ENCODE results near the gene RHOT2.

Gene RHOT2

GRCh38 chr16:662095-662494 lies 5.8 kb upstream of the RHOT2 start:
- peaks cover 11 to 48% of the 10 kb centered on the region in 2 donors for H3K36me3 ChIP-seq (replicated peaks in 1 of 2; ENCODE audit: control insufficient read depth in 2 of 2, insufficient read depth in 2 of 2, low read length in 2 of 2)
- no peak overlapping the region for H2BK15ac ChIP-seq (ENCODE audit: low read length)
- H3K14ac ChIP-seq (ENCODE audit: low read length), result no peak overlapping the region
- WGBS, 2 donors (ENCODE audit: extremely low coverage in 2 of 2, insufficient read length in 2 of 2, insufficient replicate concordance in 1 of 2), result no CpG with 5 or more reads among the region's 19 CpGs
- no peak overlapping the region for H3K9ac ChIP-seq (ENCODE audit: low read depth, low read length, poor library complexity)
- no peaks in the 10 kb centered on the region for H3K27me3 ChIP-seq (ENCODE audit: control insufficient read depth in 3 of 3, insufficient read depth in 3 of 3, low read depth in 1 of 3, low read length in 3 of 3)
- peaks cover 15% of the 10 kb centered on the region for H3K79me1 ChIP-seq (ENCODE audit: low read depth, low read length)
- no peak overlapping the region for H3K18ac ChIP-seq (ENCODE audit: low read length)
- H2BK12ac ChIP-seq (ENCODE audit: low read length), result no peak overlapping the region
- no peak overlapping the region for H4K91ac ChIP-seq (ENCODE audit: low read depth, low read length, poor library complexity)
- peaks cover 3 to 6% of the 10 kb centered on the region in 2 donors for H3K4me1 ChIP-seq (ENCODE audit: control insufficient read depth in 2 of 2, insufficient read depth in 1 of 2, low read depth in 1 of 2, low read length in 2 of 2)
- no peak overlapping the region for H3K23ac ChIP-seq (ENCODE audit: low read depth, low read length, poor library complexity)
- no peak for DNase-seq (ENCODE audit: low spot score)
- H2AFZ ChIP-seq (ENCODE audit: low read length), result no peak overlapping the region
- no peak overlapping the region for H3K27ac ChIP-seq (replicated peaks; ENCODE audit: low read length)
- H3K4me2 ChIP-seq (ENCODE audit: insufficient read depth, low read length, poor library complexity, severe bottlenecking), result no peak overlapping the region
- H2BK5ac ChIP-seq (ENCODE audit: low read length), result no peak overlapping the region
- H2AK5ac ChIP-seq (ENCODE audit: low read depth, low read length), result peak overlapping the region; percentile 99
- H3K4me3 ChIP-seq (ENCODE audit: low read length in 2 of 2), result no peak overlapping the region
- H4K8ac ChIP-seq (ENCODE audit: low read depth, low read length), result no peak overlapping the region
- no peak overlapping the region for H2BK120ac ChIP-seq (ENCODE audit: low read depth, low read length)
- no peaks in the 10 kb centered on the region for H3K9me3 ChIP-seq (replicated peaks in 1 of 2; ENCODE audit: control insufficient read depth in 2 of 2, insufficient read depth in 1 of 2, low read depth in 1 of 2, low read length in 2 of 2)
- H3K4ac ChIP-seq (ENCODE audit: low read length), result no peak overlapping the region

GRCh38 chr16:662597-662996 lies 5.3 kb upstream of the RHOT2 start:
- Histone ChIP-seq H2BK15ac (ENCODE audit: low read length) (no peak overlapping the region), H3K9me3 (replicated peaks in 1 of 2; ENCODE audit: control insufficient read depth in 2 of 2, insufficient read depth in 1 of 2, low read depth in 1 of 2, low read length in 2 of 2) (no peaks in the 10 kb centered on the region), H3K4me1 (ENCODE audit: control insufficient read depth in 2 of 2, insufficient read depth in 1 of 2, low read depth in 1 of 2, low read length in 2 of 2) (peaks cover 3 to 6% of the 10 kb centered on the region in 2 donors), H3K36me3 (replicated peaks in 1 of 2; ENCODE audit: control insufficient read depth in 2 of 2, insufficient read depth in 2 of 2, low read length in 2 of 2) (peaks cover 11 to 43% of the 10 kb centered on the region in 2 donors), H3K23ac (ENCODE audit: low read depth, low read length, poor library complexity) (no peak overlapping the region), H3K79me1 (ENCODE audit: low read depth, low read length) (peaks cover 15% of the 10 kb centered on the region), H3K27ac (replicated peaks; ENCODE audit: low read length) (no peak overlapping the region), H3K4ac (ENCODE audit: low read length) (no peak overlapping the region), H4K91ac (ENCODE audit: low read depth, low read length, poor library complexity) (no peak overlapping the region), H3K4me3 (ENCODE audit: low read length in 2 of 2) (peak overlapping the region in 1 of 2 donors; percentile 28), H3K18ac (ENCODE audit: low read length) (no peak overlapping the region), H2AFZ (ENCODE audit: low read length) (no peak overlapping the region), H2AK5ac (ENCODE audit: low read depth, low read length) (peak overlapping the region; percentile 56), H2BK5ac (ENCODE audit: low read length) (no peak overlapping the region), H3K27me3 (ENCODE audit: control insufficient read depth in 3 of 3, insufficient read depth in 3 of 3, low read depth in 1 of 3, low read length in 3 of 3) (no peaks in the 10 kb centered on the region), H4K8ac (ENCODE audit: low read depth, low read length) (no peak overlapping the region), H3K14ac (ENCODE audit: low read length) (no peak overlapping the region), H2BK12ac (ENCODE audit: low read length) (no peak overlapping the region), H3K9ac (ENCODE audit: low read depth, low read length, poor library complexity) (peak overlapping the region; percentile 60), H2BK120ac (ENCODE audit: low read depth, low read length) (no peak overlapping the region), H3K4me2 (ENCODE audit: insufficient read depth, low read length, poor library complexity, severe bottlenecking) (no peak overlapping the region)
- WGBS, 2 donors (ENCODE audit: extremely low coverage in 2 of 2, insufficient read length in 2 of 2, insufficient replicate concordance in 1 of 2), result no CpG with 5 or more reads among the region's 21 CpGs
- no peak for DNase-seq (ENCODE audit: low spot score)

- Histone ChIP-seq H3K79me1 (ENCODE audit: low read depth, low read length) (peaks cover 27% of the 10 kb centered on the region), H3K4me2 (ENCODE audit: insufficient read depth, low read length, poor library complexity, severe bottlenecking) (no peak overlapping the region), H2AFZ (ENCODE audit: low read length) (no peak overlapping the region), H3K14ac (ENCODE audit: low read length) (no peak overlapping the region), H3K4ac (ENCODE audit: low read length) (no peak overlapping the region), H3K18ac (ENCODE audit: low read length) (no peak overlapping the region), H2BK120ac (ENCODE audit: low read depth, low read length) (peak overlapping the region; percentile 91), H3K9me3 (replicated peaks in 1 of 2; ENCODE audit: control insufficient read depth in 2 of 2, insufficient read depth in 1 of 2, low read depth in 1 of 2, low read length in 2 of 2) (no peaks in the 10 kb centered on the region), H3K4me1 (ENCODE audit: control insufficient read depth in 2 of 2, insufficient read depth in 1 of 2, low read depth in 1 of 2, low read length in 2 of 2) (peaks cover 2 to 6% of the 10 kb centered on the region in 2 donors), H2BK15ac (ENCODE audit: low read length) (peak overlapping the region; percentile 87), H3K23ac (ENCODE audit: low read depth, low read length, poor library complexity) (peak overlapping the region; percentile 73), H4K91ac (ENCODE audit: low read depth, low read length, poor library complexity) (no peak overlapping the region), H2BK5ac (ENCODE audit: low read length) (no peak overlapping the region), H3K9ac (ENCODE audit: low read depth, low read length, poor library complexity) (peak overlapping the region; percentile 79), H3K27me3 (ENCODE audit: control insufficient read depth in 3 of 3, insufficient read depth in 3 of 3, low read depth in 1 of 3, low read length in 3 of 3) (no peaks in the 10 kb centered on the region), H3K4me3 (ENCODE audit: low read length in 2 of 2) (no peak overlapping the region), H2AK5ac (ENCODE audit: low read depth, low read length) (peak overlapping the region; percentile 98), H2BK12ac (ENCODE audit: low read length) (peak overlapping the region; percentile 49), H3K27ac (replicated peaks; ENCODE audit: low read length) (no peak overlapping the region), H4K8ac (ENCODE audit: low read depth, low read length) (peak overlapping the region; percentile 9), H3K36me3 (replicated peaks in 1 of 2; ENCODE audit: control insufficient read depth in 2 of 2, insufficient read depth in 2 of 2, low read length in 2 of 2) (peaks cover 29 to 40% of the 10 kb centered on the region in 2 donors)
- WGBS, 2 donors (ENCODE audit: extremely low coverage in 2 of 2, insufficient read length in 2 of 2, insufficient replicate concordance in 1 of 2), result no CpG with 5 or more reads among the region's 13 CpGs
- no peak for DNase-seq (ENCODE audit: low spot score)
These were observed 1.4 kb upstream of the RHOT2 start for GRCh38 chr16:666572-666971.

- Histone ChIP-seq H3K23ac (ENCODE audit: low read depth, low read length, poor library complexity) (peak overlapping the region; percentile 46), H3K4me1 (ENCODE audit: control insufficient read depth in 2 of 2, insufficient read depth in 1 of 2, low read depth in 1 of 2, low read length in 2 of 2) (peaks cover 2 to 6% of the 10 kb centered on the region in 2 donors), H3K27ac (replicated peaks; ENCODE audit: low read length) (no peak overlapping the region), H3K4ac (ENCODE audit: low read length) (no peak overlapping the region), H4K91ac (ENCODE audit: low read depth, low read length, poor library complexity) (no peak overlapping the region), H3K36me3 (replicated peaks in 1 of 2; ENCODE audit: control insufficient read depth in 2 of 2, insufficient read depth in 2 of 2, low read length in 2 of 2) (peaks cover 34 to 40% of the 10 kb centered on the region in 2 donors), H2BK120ac (ENCODE audit: low read depth, low read length) (no peak overlapping the region), H3K4me3 (ENCODE audit: low read length in 2 of 2) (no peak overlapping the region), H2BK5ac (ENCODE audit: low read length) (no peak overlapping the region), H3K79me1 (ENCODE audit: low read depth, low read length) (peaks cover 24% of the 10 kb centered on the region), H2BK12ac (ENCODE audit: low read length) (peak overlapping the region; percentile 80), H2AK5ac (ENCODE audit: low read depth, low read length) (peak overlapping the region; percentile 98), H4K8ac (ENCODE audit: low read depth, low read length) (no peak overlapping the region), H2BK15ac (ENCODE audit: low read length) (peak overlapping the region; percentile 87), H3K9ac (ENCODE audit: low read depth, low read length, poor library complexity) (peak overlapping the region; percentile 53), H3K9me3 (replicated peaks in 1 of 2; ENCODE audit: control insufficient read depth in 2 of 2, insufficient read depth in 1 of 2, low read depth in 1 of 2, low read length in 2 of 2) (no peaks in the 10 kb centered on the region), H3K18ac (ENCODE audit: low read length) (peak overlapping the region; percentile 63), H3K4me2 (ENCODE audit: insufficient read depth, low read length, poor library complexity, severe bottlenecking) (no peak overlapping the region), H3K27me3 (ENCODE audit: control insufficient read depth in 3 of 3, insufficient read depth in 3 of 3, low read depth in 1 of 3, low read length in 3 of 3) (no peaks in the 10 kb centered on the region), H3K14ac (ENCODE audit: low read length) (no peak overlapping the region), H2AFZ (ENCODE audit: low read length) (peak overlapping the region; percentile 76)
- DNase-seq (ENCODE audit: low spot score), result no peak
- WGBS, 2 donors (ENCODE audit: extremely low coverage in 2 of 2, insufficient read length in 2 of 2, insufficient replicate concordance in 1 of 2), result no CpG with 5 or more reads among the region's 22 CpGs
These were observed 686 bp upstream of the RHOT2 start for GRCh38 chr16:667113-667779.

All from neuronal stem cell (in vitro differentiated cells).